Neural crest cell (in vitro differentiated cells): ENCODE measurements around the gene KRT222. TPM values are rescaled to one million over a fixed set of nuclear protein-coding genes. Genes with fewer than 3 reads are reported as not detected.

ENCODE experiments used
- DNase-seq: peaks from one replicate; pipeline ENCODE4 v3.0.0; 2021; ENCODE audit warnings: low read depth, mixed read lengths, low spot score
- H3K27ac Mint-ChIP-seq: one replicate; pipeline ENCODE4 v1.8.0; 2021; ENCODE audit warnings: mild to moderate bottlenecking, mixed read lengths; ENCODE audit not compliant: unreplicated experiment
- H3K27me3 Mint-ChIP-seq: 2 replicates; pipeline ENCODE4 v1.8.0; 2021; ENCODE audit warnings: low read depth, mild to moderate bottlenecking, mixed read lengths
- H3K36me3 Mint-ChIP-seq: 2 replicates; pipeline ENCODE4 v1.8.0; 2021; ENCODE audit warnings: low read depth, mild to moderate bottlenecking, mixed read lengths
- H3K4me1 Mint-ChIP-seq: 2 replicates; pipeline ENCODE4 v1.8.0; 2021; ENCODE audit warnings: mixed read lengths
- H3K4me3 Mint-ChIP-seq: one replicate; pipeline ENCODE4 v1.8.0; 2021; ENCODE audit warnings: mild to moderate bottlenecking, mixed read lengths
- H3K9me3 Mint-ChIP-seq: 2 replicates; pipeline ENCODE4 v1.8.0; 2021; ENCODE audit warnings: mixed read lengths
- CTCF ChIP-seq: fragments of 200-600 bp; sonication (generic); conservative IDR thresholded peaks from 2 replicates; pipeline ENCODE4 v1.5.0; 2021; ENCODE audit warnings: antibody characterized with exemption, mild to moderate bottlenecking
- total RNA-seq: library from RNA; stranded (reverse); gene quantifications from 2 replicates; pipeline ENCODE4 v1.2.1, GENCODE V29; 2021

KRT222 gene
- total RNA-seq, 1 donor from 2014 or later, result 0.23 TPM

- no peak overlapping the region for H3K27ac Mint-ChIP-seq
- TF ChIP-seq CTCF, result no peak
- peaks cover 35% of the 10 kb centered on the region for H3K27me3 Mint-ChIP-seq
- H3K36me3 Mint-ChIP-seq, result no peaks in the 10 kb centered on the region
- H3K4me1 Mint-ChIP-seq, result peaks cover 6% of the 10 kb centered on the region
- no peak overlapping the region for H3K4me3 Mint-ChIP-seq
- DNase-seq, result no peak
- no peaks in the 10 kb centered on the region for H3K9me3 Mint-ChIP-seq
Measured at GRCh38 chr17:40666331-40666730, 1.4 kb upstream of the KRT222 start.

DNA sequence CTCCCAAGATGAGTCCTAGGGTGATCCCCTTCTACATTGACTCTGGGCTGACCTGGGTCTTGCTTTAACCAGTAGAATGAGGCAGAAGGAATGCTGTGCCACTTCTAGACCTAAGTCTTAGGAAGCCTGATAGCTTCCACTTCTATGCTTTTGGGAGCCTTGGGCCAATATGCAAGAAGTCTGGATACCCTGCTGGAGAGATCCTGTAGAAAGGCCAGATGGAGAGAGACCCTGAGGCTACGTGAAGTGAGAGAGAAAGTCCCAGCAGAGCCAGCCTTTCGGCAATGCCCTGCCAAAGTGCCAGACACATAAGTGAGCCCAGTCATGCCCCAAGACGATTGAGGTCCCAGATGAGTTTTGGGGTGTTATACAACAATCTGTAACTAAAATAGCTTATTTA lies 1.7 kb downstream of the KRT222 start:
- Mint-ChIP-seq H3K27ac (no peak overlapping the region), H3K9me3 (no peaks in the 10 kb centered on the region), H3K27me3 (peaks cover 30% of the 10 kb centered on the region), H3K4me3 (no peak overlapping the region), H3K36me3 (no peaks in the 10 kb centered on the region), H3K4me1 (peaks cover 6% of the 10 kb centered on the region)
- DNase-seq, result no peak
- no peak for TF ChIP-seq CTCF

- no peak overlapping the region for H3K27ac Mint-ChIP-seq
Measured at GRCh38 chr17:40659911-40660310, 5.1 kb downstream of the KRT222 start.

GRCh38 chr17:40658396-40658795 lies 6.6 kb downstream of the KRT222 start:
- Mint-ChIP-seq H3K4me1 (no peaks in the 10 kb centered on the region), H3K27me3 (peaks cover 16% of the 10 kb centered on the region), H3K36me3 (no peaks in the 10 kb centered on the region), H3K4me3 (no peak overlapping the region), H3K9me3 (no peaks in the 10 kb centered on the region), H3K27ac (no peak overlapping the region)
- DNase-seq, result no peak
- no peak for TF ChIP-seq CTCF

More at GRCh38 chr17:40659911-40660310, 5.1 kb downstream of the KRT222 start:
- H3K4me3 Mint-ChIP-seq, result no peak overlapping the region
- no peak for TF ChIP-seq CTCF
- H3K36me3 Mint-ChIP-seq, result no peaks in the 10 kb centered on the region
- peaks cover 3% of the 10 kb centered on the region for H3K4me1 Mint-ChIP-seq
- H3K9me3 Mint-ChIP-seq, result no peaks in the 10 kb centered on the region
- peaks cover 21% of the 10 kb centered on the region for H3K27me3 Mint-ChIP-seq
- no peak for DNase-seq

DNA sequence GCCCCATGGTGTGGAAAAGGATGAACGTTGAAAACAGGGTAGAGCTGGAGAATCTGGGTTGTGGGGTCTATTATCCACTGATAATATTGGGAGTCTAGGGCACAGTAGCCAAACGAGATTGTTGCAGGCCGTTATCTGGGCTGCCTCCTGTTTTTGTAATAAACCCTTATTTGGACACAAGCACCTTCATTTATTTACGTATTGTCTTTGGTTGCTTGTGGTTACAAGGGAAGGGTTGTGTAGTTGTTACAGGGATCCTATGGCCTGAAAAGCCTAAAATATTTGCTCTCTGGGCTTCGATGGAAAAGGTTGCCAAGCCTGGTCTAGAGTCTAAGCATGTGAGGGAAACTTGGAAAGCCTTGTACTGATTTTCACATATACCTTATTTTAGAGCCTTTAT lies 13.0 kb downstream of the KRT222 start:
- Mint-ChIP-seq H3K36me3 (no peaks in the 10 kb centered on the region), H3K9me3 (no peaks in the 10 kb centered on the region), H3K4me1 (peaks cover 13% of the 10 kb centered on the region), H3K27me3 (peaks cover 7% of the 10 kb centered on the region), H3K4me3 (peak overlapping the region; percentile 3), H3K27ac (no peak overlapping the region)
- no peak for TF ChIP-seq CTCF
- no peak for DNase-seq
